ENCODE data around the gene SLC46A1.

Gene SLC46A1

DNA sequence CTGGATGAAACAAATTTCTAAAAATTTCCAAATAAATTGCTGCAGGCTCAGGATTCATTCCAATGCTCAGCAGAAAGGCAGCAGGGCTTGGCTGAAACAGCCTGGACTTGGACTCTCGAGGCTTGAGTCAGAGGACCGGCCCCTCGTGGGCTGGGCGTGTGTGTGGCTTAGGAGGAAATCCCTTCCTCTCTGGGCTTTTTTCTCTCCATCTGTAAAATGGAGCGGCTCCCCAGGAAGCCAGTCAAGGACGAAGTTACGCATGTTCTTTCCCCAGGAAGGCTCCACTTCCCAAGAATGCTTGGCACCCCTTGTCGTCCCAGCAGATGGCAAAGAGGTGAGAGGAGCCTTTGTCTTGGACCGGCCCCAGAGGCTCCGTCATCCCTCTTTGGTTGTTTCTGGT lies 13.5 kb downstream of the SLC46A1 start:
- no peaks in the 10 kb centered on the region for H3K79me2 ChIP-seq (ENCODE audit: control insufficient read depth, low read length)
- H3K4me1 ChIP-seq (ENCODE audit: control insufficient read depth, low read length) = no peaks in the 10 kb centered on the region
- TF ChIP-seq CTCF (IDR thresholded peaks at IDR 0.05; ENCODE audit: low read depth, low read length, poor library complexity, severe bottlenecking) (no peak), EZH2phosphoT487 (IDR thresholded peaks at IDR 0.05; ENCODE audit: borderline replicate concordance, low read length) (no peak)
- H4K20me1 ChIP-seq (ENCODE audit: control insufficient read depth, insufficient read depth, low read depth, low read length) = no peaks in the 10 kb centered on the region
- no peak overlapping the region for H3K27ac ChIP-seq (ENCODE audit: low read depth, low read length)
- no peak overlapping the region for H3K4me2 ChIP-seq (ENCODE audit: low read length)
- no peaks in the 10 kb centered on the region for H3F3A ChIP-seq (ENCODE audit: control insufficient read depth, insufficient read depth)
- H3K9me2 ChIP-seq (replicated peaks; ENCODE audit: control insufficient read depth, low read length) = no peaks in the 10 kb centered on the region
- H3K9me3 ChIP-seq (ENCODE audit: control insufficient read depth, insufficient read depth, low read length) = no peaks in the 10 kb centered on the region
- no peak overlapping the region for H3K4me3 ChIP-seq (ENCODE audit: low read length)
- H3K36me3 ChIP-seq (ENCODE audit: control insufficient read depth, low read length) = peaks cover 9% of the 10 kb centered on the region; the same call in 1 of the 2 replicates
- no peaks in the 10 kb centered on the region for H3K27me3 ChIP-seq (ENCODE audit: control insufficient read depth, low read length)

GRCh38 chr17:28391401-28391800 lies 14.6 kb downstream of the SLC46A1 start:
- no peak overlapping the region for H3K4me3 ChIP-seq (ENCODE audit: low read length)
- no peaks in the 10 kb centered on the region for H4K20me1 ChIP-seq (ENCODE audit: control insufficient read depth, insufficient read depth, low read depth, low read length)
- no peaks in the 10 kb centered on the region for H3F3A ChIP-seq (ENCODE audit: control insufficient read depth, insufficient read depth)
- no peaks in the 10 kb centered on the region for H3K9me2 ChIP-seq (replicated peaks; ENCODE audit: control insufficient read depth, low read length)
- no peaks in the 10 kb centered on the region for H3K4me1 ChIP-seq (ENCODE audit: control insufficient read depth, low read length)
- no peaks in the 10 kb centered on the region for H3K27me3 ChIP-seq (ENCODE audit: control insufficient read depth, low read length)
- no peak overlapping the region for H3K27ac ChIP-seq (ENCODE audit: low read depth, low read length)
- H3K4me2 ChIP-seq (ENCODE audit: low read length) = no peak overlapping the region
- H3K9me3 ChIP-seq (ENCODE audit: control insufficient read depth, insufficient read depth, low read length) = no peaks in the 10 kb centered on the region
- H3K36me3 ChIP-seq (ENCODE audit: control insufficient read depth, low read length) = peaks cover 9% of the 10 kb centered on the region; the same call in 1 of the 2 replicates
- TF ChIP-seq EZH2phosphoT487 (IDR thresholded peaks at IDR 0.05; ENCODE audit: borderline replicate concordance, low read length) (no peak), CTCF (IDR thresholded peaks at IDR 0.05; ENCODE audit: low read depth, low read length, poor library complexity, severe bottlenecking) (no peak)
- no peaks in the 10 kb centered on the region for H3K79me2 ChIP-seq (ENCODE audit: control insufficient read depth, low read length)

DNA sequence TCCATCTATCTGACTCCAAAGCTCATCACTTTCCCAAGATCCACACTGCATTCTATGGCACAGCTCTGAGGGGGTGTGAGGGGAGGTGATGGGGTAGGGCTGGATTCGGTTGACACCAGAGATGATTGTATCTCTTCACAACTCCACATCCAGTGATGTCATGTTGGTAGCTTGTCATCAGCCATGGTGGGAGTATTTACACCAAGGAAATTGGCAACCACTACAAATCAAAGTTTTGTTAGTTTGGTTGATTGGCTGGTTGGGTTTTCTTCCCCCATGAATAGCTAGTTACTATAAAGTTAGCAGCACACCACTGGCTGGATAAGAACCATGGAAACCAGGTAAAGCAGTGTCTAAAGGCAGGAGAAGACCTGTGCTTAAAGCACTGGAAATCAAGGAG lies 15.0 kb downstream of the SLC46A1 start:
- H3K79me2 ChIP-seq (ENCODE audit: control insufficient read depth, low read length) = no peaks in the 10 kb centered on the region
- no peak overlapping the region for H3K4me3 ChIP-seq (ENCODE audit: low read length)
- no peaks in the 10 kb centered on the region for H3K9me2 ChIP-seq (replicated peaks; ENCODE audit: control insufficient read depth, low read length)
- no peak for TF ChIP-seq CTCF (IDR thresholded peaks at IDR 0.05; ENCODE audit: low read depth, low read length, poor library complexity, severe bottlenecking)
- TF ChIP-seq EZH2phosphoT487 (IDR thresholded peaks at IDR 0.05; ENCODE audit: borderline replicate concordance, low read length) = no peak
- no peak overlapping the region for H3K27ac ChIP-seq (ENCODE audit: low read depth, low read length)
- no peak overlapping the region for H3K4me2 ChIP-seq (ENCODE audit: low read length)
- H3K4me1 ChIP-seq (ENCODE audit: control insufficient read depth, low read length) = no peaks in the 10 kb centered on the region
- H3K36me3 ChIP-seq (ENCODE audit: control insufficient read depth, low read length) = peaks cover 8% of the 10 kb centered on the region; the same call in 1 of the 2 replicates
- no peaks in the 10 kb centered on the region for H4K20me1 ChIP-seq (ENCODE audit: control insufficient read depth, insufficient read depth, low read depth, low read length)
- no peaks in the 10 kb centered on the region for H3F3A ChIP-seq (ENCODE audit: control insufficient read depth, insufficient read depth)
- H3K27me3 ChIP-seq (ENCODE audit: control insufficient read depth, low read length) = no peaks in the 10 kb centered on the region
- no peaks in the 10 kb centered on the region for H3K9me3 ChIP-seq (ENCODE audit: control insufficient read depth, insufficient read depth, low read length)
